ENCODE measurements around the gene IFT22.
"Not testable (repeated sequence)": the region's sequence is repeated elsewhere in the genome, so short reads cannot be mapped to it uniquely, and the experiment has no call there.

The IFT22 gene

DNA sequence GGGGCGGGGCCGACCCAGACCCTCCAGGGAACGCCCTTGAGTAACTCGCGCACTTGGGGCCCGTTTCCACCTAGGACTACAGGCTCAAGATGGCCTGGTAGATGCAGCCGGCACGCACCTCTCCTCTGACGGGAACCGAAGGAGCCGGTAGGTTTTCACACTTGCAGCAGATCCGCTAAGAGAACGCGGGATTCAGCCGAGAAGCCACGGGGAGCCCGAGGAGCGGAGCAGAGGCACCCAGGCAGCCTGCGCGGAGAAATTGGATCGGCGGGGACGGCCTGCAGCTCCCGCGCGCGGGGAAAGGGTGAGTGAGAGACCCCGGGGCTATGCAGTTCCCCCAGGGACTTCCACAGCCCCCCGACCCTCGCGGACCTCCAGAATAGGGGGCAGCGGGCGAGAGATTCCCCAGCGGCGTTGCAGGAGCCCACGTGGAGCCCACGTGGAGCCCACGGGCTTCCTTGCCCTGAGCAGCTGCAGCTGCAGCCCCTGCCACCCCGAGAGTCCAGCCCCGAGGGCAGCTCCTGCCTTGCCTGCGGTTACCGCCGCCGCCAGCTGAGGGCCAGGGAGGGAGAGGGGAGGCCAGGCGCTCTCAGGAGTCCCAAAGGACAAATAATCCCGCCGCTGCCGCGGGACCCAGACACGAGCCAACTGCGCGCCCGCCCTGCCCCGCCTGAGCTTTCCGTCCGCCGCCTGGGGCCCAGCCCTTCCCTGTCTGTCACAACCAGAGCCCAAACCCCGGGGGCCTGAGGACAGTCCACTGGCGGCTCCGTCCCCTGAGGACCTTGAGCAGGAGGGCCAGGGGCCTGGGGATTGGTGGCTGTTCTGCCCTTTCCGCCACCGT, 13.1 kb downstream of the IFT22 start:
- no peak for DNase-seq

DNA sequence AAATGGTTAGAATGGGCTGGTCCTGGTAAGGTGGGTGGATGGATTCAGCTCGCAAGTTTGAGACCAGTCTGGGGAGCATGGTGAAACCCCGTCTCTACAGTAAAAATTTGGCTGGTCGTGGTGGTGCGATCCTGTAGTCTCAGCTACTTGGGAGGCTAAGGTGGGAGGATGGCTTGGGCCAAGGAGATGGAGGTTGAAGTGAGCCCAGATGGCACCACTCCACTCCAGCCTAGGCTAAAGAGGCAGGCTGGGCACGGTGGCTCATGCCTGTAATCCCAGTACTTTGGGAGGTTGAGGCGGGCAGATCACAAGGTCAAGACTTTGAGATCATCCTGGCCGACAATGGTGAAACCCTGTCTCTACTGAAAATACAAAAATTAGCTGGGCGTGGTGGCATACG, 15.3 kb downstream of the IFT22 start:
- DNase-seq = no peak

DNA sequence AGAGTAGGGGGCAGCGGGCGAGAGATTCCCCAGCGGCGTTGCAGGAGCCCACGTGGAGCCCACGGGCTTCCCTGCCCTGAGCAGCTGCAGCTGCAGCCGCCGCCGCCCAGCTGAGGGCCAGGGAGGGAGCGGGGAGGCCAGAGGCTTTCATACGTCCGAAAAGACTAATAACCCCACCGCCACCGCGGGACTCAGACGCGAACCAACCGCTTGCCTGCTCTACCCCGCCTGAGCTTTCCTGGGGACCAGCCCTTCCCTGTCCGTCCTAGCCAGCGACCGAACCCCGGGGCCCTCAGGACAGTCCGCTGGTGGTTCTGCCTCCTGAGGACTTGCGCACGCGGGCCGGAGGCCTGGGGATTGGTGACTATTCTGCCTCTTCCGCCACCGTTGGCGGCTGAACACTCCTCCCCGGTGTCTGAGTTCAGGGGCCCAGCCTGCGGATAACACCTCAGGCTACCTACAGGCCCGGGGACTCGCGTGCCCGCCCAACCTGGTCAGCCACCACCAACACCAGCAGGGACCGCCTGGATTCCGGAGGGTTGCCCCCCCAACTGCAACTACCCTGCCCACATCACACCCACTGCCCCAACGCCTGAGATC, 18.4 kb downstream of the IFT22 start:
- no peak for DNase-seq

DNA sequence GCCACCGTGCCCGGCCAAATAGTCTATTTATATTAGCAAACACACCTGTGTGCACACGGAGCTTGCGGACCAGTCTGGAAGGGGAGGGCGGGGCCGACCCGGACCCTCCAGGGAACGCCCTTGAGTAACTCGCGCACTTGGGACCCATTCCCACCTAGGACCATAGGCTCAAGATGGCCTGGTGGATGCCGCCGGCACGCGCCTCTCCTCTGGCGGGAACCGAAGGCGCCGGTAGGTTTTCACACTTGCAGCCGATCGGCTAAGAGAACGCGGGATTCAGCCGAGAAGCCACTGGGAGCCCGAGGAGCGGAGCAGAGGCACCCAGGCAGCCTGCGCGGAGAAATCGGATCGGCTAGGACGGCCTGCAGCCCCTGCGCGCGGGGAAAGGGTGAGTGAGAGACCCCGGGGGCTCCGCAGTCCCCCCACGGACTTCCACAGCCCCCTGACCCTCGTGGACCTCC, 18.9 kb downstream of the IFT22 start:
- DNase-seq = no peak

DNA sequence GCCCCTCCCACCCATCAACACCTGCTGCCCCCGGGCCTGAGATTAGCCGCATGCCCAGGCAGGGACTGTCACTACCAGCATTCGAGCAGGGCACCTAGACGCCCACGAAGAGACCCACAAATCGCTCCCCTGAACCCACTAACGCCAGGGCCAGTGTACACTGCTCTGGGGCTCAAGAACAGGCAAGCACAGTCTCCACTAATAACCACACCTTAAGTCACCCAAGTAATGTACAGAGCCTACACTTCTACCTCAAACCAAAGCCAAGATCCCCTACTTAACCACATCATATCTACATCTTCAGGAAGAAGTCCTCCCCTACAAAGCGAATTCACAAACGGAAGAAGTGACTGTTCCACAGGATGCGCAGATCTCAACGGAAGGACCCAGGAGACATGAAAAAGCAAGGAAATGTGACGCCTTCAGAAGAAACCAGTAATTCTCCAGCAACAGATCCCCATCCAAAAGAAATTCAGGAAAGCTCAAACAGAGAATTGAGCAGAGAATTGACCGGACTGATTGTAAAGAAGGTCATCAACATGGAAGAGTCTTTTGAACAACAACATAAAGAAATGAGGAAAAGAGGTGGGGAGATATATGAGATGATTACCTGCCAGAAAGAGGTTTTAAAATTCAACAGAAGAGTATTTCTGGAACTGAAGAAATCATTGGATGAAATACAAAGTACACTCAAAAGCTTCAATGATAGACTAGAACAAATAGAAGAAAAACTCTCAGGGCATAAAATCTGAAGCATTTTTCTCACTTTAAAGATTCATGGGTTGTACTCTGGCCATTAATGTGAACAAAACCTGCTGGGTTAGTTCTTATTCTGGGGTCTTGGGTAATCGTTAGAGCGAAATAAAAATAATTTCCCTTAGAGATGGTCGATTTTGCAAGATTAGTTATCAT, 20.9 kb downstream of the IFT22 start:
- DNase-seq = no peak

DNA sequence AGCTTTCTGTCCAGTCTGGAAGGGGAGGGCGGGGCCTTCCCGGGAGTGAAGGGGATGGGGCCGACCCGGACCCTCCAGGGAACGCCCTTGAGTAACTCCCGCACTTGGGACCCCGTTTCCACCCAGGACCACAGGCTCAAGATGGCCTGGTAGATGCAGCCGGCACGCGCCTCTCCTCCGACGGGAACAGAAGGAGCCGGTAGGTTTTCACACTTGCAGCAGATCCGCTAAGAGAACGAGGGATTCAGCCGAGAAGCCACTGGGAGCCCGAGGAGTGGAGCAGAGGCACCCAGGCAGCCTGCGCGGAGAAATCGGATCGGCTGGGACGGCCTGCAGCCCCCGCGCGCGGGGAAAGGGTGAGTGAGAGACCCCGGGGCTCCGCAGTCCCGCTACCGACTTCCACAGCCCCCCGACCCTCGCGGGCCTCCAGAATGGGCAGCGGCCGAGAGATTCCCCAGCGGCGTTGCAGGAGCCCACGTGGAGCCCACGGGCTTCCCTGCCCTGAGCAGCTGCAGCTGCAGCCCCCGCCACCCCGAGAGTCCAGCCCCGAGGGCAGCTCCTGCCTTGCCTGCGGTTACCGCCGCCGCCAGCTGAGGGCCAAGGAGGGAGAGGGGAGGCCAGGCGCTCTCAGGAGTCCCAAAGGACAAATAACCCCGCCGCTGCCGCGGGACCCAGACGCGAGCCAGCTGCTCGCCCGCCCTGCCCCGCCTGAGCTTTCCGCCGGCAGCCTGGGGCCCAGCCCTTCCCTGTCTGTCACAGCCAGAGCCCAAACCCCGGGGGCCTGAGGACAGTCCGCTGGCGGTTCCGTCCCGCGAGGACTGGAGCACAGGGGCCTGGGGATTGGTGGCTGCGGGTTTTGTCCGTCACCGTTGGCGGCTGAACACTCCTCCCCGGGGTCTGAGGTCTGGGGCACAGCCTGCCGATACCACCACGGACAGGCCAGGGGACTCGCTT, 21.8 kb downstream of the IFT22 start:
- no peak for DNase-seq

DNA sequence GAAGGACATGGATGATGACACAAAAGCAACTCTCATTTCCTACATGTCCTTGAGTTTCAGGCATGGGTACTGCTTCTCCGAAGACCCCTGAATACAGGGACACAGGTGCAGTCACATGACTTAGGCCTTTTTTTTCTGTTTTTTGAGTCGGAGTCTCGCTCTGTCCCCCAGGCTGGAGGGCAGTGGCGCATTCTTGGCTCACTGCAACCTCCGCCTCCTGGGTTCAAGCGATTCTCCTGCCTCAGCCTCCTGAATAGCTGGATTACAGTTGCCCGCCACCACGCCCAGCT, 26.8 kb downstream of the IFT22 start:
- DNase-seq = no peak

DNA sequence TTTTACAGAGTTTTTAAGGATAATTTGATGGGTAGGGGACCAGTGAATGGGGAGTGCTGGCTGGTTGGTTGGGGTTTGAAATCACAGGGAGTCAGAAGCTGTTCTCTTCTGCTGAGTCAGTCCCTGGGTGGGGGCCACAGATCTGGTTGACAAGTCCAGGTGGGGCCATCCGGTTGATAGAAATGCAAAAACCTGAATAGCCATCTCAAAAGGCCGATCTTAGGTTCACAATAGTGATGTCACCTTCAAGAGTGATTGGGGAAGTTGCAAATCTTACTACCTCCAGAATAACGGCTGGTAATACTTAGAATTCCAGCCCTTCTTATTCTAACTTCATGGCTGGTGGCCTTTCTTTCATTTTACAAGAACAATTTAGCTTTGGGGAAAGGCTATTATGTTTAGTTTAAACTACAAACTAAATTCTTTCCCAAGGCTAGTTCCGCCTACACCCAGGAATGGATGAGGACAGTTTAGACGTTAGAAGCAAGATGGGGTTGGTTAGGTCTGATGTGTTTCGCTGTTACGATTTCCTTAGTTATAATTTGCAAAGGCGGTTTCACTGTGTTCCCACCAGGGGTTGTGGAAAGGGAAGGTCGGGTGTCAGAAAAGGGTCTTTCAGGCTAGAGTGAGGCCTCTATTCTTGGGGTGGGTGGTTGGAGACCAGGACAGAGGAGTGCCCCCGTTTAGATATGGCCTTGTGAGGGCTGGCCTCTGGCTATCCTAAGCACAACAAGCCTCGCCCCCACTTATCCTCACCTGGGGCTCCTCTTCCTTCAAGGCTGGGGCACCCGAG, 27.4 kb downstream of the IFT22 start:
- DNase-seq = no peak

DNA sequence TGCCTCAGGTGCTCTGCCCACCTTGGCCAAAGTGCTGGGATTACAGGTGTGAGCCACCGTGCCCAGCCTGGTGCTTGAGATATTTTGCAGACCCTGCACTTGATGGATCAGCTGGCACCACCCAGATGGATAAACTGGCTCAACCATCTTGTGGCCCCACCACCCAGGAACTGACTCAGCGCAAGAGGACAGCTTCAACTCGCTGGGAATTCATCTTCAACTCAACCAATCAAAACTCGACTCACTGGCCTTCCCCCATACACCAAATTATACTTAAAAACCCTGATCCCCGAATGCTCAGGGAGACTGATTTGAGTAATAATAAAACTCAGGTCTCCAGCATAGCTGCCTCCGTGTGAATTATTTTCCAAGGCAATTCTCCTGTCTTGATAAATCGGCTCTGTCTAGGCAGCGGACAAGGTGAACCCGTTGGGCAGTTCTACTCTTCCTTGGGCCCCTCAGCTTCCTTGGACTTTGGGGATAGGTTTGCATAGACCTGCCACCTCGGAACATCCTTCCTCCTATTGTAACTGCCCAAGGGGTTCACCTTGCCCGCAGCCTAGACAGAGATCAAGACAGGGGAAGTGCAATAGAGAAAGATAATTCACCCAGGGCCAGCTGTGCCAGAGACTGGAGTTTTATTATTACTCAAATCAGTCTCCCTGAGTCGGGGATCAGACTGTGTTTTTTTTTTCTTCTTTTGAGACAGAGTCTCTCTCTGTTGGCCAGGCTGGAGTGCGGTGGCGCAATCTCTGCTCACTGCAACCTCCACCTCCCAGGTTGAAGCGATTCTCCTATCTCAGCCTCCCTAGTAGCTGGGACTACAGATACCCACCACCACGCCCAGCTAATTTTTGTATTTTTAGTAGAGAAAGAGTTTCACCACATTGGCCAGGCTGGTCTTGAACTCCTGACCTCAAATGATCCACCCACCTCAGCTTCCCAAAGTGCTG, 28.3 kb downstream of the IFT22 start:
- not testable (repeated sequence) for DNase-seq

DNA sequence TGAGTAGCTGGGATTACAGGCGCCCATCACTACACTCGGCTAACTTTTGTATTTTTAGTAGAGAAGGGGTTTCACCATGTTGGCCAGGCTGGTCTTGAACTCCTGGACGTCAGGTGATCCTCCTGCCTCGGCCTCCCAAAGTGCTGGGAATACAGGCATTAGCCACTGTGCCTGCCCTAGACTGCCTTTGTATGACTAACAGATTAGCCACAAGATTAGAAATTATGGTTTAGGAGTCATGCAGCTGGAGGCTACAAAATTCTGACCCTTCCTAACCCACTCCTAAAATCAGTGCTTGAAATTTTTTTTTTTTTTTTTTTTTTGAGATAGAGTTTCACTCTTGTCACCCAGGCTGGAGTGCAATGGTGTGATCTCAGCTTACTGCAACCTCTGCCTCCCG, 29.0 kb downstream of the IFT22 start:
- DNase-seq = not testable (repeated sequence)

DNA sequence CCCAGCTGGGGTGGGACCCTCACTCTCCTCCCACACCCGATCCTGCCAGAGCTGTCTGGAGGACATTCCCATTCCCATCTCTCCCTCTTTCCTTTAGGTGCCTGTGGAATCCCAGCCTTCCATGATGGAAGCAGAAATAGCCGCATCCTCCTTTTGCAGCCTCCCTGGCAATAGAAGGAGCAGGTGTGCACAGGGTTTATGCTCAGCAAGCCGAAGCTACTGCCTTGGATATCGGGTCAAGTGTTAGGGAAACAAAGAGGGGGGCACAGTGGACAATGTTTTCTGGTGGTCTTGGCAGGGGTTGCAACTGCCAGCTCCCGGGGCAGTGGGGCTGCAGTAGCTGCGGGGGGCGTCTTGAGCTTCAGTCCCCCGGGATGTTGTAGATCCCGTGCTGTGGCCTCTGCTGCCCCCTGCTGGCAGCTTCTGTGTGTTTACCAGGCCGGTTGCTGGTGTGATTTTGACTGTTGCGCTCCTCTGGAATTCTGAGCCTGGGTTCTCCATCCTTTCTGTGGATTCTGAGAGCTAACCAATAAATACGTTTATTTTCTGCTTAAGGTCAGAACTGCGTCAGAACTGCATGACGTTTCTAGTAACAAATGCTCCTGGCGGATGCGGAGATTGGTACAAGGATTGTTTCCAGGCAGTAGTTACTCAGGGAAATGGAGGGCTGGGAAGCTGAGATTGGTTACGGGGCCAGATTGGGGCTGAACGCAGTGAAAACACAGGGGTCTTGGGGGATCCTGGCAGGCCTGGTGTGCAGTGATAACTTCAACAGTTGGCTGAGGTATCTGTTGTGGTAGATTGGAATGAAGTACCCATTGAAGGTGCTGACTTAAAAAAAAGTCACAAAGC, 31.2 kb downstream of the IFT22 start:
- not testable (repeated sequence) for DNase-seq

DNA sequence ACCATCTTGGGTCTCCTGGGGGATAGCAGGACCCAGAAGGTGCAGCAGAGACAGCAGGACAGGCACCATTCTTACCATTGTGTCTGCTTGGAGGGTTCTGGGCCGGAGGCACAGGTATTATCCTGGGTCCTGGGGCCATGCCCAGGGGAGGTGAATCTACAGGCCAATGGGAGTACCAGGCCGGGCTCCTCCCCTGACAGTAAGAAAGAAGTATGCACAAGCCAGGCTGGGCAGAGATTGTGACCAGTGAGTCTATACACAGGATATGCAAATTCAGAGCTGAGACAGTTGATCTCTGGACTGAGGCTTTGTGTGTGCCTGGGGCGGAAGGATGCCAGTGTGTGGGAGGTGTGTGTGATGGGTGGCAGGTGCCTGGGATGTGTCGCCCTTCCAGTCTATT, 31.9 kb downstream of the IFT22 start:
- not testable (repeated sequence) for DNase-seq

DNA sequence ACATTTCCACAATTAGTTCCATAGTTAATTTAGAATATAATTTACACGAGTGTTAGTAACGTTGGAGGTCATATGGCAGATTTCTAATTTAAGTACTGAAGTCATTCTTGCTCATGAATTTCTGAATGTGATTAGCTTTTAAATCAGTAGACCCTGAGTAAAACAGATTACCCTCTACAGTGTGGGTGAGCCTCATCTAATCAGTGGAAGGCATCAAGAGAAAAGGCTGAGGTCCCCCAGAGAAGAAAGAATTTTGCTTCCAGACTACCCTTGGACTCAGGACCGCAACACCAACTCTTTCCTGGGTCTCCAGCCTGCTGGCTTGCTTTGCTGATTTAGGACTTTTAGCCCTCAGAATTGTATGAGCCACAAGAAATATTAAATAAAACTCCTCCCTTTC, 33.2 kb downstream of the IFT22 start:
- no peak for DNase-seq

DNA sequence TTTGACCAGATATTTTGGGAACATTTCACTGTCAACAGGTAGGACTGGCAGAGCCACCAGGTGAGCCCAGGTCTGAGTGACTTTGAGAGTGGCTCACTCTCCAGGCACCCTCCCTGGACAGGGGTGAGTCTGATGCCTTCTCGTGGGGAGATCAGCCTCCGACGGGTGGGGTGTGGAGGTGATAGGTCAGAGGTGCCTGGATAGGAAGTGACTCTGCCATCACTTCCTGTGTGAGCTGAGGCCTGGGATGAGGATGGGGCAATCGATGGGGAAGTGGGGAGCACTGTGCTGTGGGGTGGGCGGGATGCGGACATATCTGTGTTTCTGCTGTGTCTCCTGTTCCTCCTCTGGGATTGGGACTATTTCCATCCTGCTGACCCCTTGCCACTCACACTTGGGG, 34.6 kb downstream of the IFT22 start:
- DNase-seq = no peak

DNA sequence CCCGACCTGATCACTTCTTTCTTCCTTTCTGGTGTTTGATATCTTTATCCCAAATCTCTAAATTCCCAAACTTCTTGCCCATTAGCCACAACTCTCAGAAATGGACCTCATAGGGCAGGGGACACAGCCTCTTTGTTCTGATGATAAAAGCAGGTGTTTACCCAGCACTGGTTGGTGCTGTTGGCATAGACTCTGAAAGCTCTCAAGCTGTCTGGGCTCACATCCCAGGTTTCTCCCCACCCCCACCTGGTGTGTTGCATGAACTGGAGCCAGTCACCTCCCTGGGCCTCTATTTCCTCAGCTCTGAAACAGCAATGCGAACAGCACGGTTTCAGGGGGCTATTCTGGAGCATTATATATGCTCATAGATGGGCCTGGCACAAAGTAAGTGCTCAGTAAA, 35.7 kb downstream of the IFT22 start:
- DNase-seq = not testable (repeated sequence)

DNA sequence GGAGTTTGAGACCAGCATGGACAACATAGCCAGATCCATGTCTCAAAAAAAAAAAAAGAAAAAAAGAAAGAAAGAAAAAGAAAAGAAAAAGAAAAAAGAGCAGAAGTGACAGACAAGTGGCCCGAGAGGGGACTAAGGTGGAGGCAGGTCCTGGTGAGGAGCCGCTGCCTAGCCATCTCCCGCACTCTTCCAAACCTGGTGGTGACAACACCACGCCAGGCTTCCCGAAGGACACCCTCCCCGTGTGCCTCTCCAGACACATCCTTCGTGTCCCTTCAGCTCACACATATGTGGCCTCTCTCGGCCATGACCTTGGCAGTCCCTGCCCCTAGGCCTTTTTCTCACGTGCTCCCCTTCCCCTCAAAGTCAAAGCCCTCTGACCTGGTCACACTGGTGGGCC, 36.4 kb downstream of the IFT22 start:
- DNase-seq = no peak

DNA sequence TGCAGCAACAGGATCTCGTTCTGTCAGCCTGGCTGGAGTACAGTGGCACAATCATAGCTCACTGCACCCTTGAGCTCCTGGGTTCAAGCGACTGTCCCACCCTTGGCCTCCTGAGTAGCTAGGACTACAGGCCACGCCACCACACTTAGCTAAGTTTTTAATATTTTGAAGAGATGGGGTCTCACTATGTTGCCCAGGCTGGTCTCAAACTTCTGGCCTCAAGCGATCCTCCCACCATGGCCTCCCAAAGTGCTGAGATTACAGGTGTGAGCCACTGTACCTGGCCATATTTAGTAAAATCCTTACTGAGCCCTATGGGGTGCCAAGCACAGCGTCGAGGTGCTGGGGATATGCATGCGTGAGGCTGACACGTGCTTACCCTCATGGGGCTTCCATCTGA, 40.7 kb downstream of the IFT22 start:
- DNase-seq = not testable (repeated sequence)

DNA sequence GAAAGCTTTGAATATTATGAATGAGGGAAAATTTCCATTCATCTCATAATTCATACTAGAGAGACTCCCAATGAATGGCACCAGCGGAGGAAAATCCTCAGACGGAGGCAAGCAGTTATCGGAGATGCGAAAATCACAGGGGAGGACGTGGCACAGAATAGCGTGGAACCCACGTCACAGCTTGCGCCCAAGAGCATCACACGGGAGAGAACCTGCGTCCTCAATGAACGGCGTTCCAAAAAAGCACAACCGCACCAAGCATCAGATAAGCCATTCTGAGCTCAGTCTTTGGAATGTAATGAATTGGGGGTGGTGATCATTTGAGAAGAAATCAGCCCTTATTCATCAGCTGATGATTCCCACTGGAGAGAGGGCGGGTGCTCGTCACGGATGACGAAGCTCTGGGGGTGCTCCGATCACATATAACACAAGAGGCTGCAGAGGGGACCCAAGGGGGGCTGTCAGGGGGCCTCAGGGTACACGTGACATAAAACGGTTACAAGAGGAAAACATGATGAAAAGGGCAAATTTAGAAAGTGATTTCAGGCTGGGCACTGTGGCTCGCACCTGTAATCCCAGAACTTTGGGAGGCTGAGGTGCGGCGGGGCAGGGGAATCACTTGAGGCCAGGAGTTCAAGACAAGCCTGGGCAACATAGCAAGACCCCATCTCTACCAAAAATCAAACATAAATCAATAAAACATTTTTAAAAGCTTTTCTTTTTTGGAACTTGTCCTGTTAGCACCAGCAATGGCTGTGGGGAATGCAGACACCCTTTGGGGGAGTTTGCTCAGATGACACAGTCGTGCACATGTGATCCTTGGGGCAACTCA, 42.9 kb downstream of the IFT22 start:
- no peak for DNase-seq

DNA sequence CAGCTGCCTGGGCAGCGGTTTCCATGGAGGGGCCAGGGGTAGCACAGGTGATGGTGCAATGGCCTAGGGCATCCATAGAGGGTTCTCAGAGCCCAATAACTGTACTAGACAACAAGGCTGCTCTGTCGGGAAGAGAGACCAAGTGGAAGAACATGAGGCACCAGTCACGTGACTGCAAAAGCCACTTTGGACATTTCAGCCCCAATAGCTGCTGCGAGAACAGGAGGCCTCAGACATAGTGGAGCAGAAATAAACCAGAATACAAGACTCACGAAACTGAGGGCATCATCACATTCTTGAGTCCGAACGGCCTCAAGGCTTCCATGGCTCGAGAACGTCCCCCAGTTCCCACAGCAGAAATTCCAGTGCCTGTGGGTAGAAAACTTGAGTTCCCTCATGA, 44.5 kb downstream of the IFT22 start:
- no peak for DNase-seq
